ENCODE measurements around the gene CMTM7.
"Not testable (repeated sequence)": the region's sequence is repeated elsewhere in the genome, so short reads cannot be mapped to it uniquely, and the experiment has no call there.

CMTM7 gene

DNA sequence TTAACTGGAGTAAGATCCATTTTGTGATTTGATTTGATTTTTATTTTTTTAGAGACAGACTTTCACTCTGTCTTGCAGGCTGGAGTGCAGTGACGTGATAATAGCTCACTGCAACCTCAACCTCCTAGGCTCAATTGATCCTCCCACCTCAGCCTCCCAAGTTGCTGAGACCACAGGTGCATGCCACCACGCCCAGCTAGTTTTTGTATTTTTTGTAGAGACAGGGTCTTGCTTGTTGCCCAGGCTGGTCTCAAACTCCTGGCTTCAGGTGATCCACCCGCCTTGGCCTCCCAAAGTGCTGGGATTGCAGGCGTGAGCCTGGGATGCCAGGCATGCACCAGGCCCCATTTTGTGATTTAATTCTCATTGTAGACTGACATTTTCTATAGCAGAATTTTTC lies 47.8 kb downstream of the CMTM7 start:
- DNase-seq, result not testable (repeated sequence)

DNA sequence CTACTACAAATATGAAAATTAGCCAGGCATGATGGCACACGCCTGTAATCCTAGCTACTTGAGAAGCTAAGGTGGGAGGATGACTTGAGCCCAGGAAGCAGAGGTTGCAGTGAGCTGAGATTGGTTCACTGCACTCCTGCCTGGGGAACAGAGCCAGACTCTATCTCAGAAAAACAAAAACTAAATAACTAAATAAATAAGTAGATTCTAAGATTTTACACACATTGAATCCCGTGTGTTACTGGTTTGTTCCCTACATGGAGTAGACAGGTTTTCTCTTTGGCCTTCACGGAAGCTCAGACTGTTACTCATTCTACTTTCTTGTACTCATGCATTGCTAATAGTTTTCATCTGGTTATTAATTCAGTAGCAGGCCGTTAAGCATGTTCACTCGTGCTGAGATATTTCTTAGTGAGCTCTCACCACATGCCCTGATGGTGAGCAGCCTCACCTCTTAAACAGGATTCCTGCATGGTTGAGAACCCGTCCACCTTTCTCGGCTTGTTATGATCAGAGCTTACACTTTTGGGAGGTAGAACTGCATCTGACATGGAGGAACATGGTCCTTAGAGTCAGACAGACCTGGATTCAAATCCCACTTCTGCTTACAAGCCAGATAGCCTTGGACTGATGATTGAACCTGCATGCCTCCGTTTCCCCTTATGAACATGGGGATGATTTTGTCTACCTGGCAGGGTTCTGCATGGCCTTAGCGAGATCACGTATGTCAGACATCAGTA lies 49.1 kb downstream of the CMTM7 start:
- DNase-seq, result no peak

DNA sequence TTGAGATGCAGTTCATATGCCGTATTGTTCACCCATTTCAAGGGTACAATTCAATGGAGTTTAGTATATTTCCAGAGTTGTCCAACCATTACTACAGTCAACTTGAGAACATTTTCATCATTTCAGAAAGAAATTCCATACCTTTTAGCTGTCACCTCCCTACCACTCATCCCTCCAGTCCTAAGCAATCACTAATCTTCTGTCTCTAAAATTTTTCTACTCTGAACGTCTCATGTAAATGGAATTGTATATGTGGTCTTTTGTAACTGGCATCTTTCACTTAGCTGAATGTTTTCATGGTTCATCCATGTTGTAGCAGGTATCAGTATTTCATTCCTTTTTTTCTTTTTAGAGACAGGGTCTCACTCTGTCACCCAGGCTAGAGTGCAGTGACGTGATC lies 51.1 kb downstream of the CMTM7 start:
- DNase-seq, result no peak

DNA sequence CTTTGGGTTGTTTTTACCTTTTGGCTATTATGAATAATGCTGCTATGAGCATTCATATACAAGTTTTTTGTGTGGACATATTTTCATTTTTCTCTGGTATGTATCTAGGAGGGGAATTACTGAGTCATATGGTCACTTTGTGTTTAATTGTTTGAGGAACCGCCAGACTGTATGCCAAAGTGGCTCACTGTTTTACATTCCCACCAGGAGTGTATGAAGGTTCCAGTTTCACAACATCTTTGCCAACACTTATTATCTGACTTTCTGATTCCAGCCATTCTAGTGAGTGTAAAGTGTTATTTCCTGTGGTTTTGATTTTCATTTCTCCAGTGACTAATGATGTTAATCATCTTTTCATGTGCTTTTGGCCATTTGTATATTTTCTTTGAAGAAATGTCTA lies 51.8 kb downstream of the CMTM7 start:
- no peak for DNase-seq

DNA sequence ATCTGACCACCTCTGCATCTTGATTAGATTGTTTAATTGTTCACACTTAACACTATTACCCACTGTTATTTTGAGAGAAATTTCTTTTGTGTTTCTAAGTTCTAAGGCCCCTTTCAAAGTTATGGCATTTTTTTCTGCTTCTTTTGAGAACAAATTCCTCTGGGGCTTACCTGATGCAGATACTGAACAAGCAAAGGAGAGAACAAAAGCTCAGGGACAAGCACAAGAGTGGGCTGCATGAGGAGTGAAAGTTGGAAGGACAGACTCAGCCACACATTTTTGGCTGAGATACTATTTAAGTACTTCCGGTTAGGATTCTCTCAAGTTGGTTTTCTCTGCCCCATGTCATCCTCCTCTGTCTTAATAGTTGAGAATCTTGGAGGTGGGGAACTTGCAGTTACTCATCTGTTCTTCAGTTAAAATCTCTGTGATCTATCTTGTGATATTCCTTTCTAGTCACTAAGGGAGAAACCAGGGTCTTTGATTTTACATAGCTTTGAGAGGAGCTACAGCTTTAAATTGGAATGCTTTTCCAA lies 56.3 kb downstream of the CMTM7 start:
- DNase-seq, result no peak

DNA sequence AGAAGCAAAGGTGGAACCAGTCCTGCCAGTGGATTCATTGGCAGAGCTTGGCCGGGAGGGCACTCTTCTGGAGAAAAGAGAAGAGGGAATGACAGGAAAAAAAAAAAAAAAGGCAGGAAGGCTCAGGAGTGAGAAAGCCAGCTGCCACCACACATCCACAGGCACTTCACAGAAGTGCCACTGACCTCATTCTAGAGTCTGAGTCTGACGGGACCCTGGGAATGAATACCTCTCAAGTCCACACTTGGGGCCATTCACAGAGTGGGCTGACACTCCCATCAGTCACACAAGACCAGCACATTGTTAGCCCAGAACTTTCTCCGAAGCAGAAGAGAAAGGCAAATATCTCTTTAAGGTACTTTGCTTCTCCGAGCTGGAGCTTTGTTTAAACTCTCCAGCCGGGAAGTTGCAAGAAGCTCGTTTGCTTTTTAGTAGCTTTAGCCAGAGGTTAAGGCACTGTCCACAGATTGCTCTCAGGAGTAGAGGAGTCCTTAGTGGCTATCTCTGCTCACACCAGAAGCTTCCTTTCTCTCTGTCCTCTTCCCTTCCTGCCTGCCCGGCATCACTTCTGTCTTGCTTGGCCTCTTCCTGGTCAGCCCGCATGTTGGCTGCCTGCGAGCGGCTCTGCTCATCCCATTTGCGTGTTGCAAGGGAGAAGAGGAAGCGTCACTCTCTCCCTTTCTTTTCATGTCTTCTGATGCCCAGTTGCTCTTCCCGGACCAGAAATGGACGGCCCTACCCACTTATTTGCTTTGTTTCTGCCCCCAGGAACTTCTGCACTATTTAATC lies 57.2 kb downstream of the CMTM7 start:
- no peak for DNase-seq

DNA sequence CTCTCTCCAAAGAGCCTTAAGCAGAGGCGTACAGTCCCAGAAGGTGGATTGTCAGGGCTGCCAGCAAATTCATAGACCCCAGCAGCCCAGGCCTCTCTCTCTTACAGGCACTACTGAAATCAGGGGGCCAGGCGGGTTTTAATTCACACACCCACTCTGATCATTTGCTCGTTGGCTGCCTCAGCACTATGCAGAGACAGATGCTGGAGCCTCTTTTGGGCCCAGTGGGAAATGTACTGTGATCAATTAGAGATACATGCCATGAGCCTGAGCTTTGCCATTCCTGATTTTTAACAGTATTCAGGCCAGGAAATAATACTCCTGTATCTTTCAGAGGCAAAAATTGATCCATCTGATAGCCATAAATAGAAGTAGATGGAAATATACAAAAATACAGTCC lies 58.0 kb downstream of the CMTM7 start:
- DNase-seq, result no peak

DNA sequence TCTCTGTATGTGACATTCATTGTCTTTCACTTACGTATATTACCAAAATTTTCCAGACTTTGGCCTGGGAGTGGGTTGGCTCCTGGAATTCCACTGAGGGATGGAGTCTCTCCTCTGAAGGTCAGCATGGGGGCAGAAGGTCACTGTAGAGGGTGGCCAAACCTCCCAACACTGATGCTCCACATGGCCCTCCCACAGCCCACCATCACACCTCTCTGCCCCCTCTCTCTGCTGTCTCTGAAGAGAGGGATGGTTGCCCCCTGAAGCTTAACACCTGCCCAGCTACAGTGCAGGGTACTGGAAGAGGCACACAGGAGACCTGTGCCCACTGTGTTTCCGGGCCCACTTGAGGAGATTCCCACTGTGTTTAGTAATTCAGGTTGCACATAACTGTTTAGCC lies 58.8 kb downstream of the CMTM7 start:
- no peak for DNase-seq

DNA sequence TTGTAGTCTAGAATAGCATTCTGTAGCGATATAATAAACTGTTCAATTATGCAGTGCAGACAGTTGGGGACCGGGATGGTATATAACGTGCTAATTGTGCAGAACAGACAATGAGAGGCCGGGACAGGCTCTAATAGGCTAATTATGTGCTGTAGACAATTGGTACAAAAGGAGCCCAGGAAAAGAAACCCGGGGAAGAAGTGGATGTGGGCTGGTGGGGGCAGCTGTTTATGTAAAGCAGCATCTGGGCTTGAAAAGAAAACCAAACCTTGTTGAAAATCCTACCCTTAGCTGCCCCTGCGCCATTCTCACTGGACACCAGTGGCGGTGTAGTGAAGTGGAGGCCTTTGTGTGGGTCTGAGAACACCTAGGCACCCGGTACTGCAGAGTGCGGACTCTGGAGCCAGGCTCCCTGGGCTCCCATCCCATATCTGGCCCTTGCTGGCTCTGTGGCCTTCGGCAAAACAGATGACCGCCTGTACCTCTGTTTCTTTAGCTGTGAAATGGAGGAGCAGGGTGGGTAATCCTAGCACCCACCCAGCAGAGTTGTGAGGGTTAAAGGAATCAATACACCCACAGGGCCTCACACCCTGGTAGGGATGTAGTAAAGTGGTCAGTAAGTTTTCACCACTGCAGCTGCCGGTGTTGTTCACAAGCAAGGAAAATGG lies 59.5 kb downstream of the CMTM7 start:
- no peak for DNase-seq

DNA sequence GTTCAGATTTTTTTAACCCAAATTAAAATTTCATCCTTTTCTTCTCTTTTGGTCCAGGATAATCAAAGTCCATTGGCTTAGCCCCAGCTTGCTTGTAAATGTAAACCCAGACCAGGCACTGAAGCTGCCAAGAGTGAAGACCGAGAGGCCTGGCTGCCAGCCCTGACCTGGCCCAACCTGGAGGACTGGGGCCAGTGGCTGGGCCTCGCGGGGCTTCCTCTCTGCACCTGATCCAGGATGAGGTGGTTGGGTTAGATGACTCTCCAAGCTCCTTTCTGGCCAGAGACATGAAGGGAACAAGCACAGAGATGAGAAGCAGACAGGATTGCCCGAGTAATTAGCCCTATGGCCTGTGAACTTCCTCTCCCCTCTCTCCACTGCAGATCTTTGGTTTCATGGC lies 60.4 kb downstream of the CMTM7 start:
- DNase-seq, result no peak

DNA sequence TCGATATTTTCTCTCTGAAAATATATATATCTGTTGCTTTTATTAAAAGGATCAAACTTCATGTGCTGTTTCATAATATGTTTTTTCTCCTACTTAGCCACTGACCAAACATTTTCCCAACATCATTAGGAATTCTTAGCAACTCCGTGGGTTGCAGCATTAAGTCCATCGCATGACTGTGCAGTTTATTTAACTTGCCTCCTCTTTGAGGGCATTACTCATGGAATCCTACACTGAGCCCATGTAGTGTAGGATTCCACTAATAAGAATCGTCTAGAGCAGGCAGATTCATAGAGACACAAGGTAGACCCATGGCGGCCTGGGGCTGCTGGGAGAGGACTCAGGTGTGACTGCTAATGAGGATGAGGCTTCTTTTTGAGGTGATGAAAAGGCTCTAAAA lies 61.7 kb downstream of the CMTM7 start:
- DNase-seq, result no peak

DNA sequence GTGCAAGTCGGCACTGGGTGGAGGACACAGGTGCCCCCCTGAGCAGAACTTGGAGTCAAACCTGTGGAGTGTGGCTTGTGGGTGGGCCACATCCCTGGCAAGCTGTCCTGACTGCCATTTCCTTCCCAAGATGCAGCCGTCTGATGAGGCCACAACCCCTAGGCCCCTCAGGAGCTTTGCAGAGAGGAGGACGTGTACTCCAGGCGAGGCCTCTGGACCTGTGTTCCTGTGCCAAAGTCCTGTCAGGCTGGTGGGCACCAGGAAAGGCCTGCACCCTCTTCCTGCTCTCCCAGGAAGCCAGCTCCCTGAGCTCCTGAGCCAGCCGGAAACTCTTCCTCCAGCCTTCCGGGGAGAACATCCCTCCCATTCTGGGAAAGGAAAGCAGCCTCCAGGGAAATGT lies 62.5 kb downstream of the CMTM7 start:
- DNase-seq, result no peak

DNA sequence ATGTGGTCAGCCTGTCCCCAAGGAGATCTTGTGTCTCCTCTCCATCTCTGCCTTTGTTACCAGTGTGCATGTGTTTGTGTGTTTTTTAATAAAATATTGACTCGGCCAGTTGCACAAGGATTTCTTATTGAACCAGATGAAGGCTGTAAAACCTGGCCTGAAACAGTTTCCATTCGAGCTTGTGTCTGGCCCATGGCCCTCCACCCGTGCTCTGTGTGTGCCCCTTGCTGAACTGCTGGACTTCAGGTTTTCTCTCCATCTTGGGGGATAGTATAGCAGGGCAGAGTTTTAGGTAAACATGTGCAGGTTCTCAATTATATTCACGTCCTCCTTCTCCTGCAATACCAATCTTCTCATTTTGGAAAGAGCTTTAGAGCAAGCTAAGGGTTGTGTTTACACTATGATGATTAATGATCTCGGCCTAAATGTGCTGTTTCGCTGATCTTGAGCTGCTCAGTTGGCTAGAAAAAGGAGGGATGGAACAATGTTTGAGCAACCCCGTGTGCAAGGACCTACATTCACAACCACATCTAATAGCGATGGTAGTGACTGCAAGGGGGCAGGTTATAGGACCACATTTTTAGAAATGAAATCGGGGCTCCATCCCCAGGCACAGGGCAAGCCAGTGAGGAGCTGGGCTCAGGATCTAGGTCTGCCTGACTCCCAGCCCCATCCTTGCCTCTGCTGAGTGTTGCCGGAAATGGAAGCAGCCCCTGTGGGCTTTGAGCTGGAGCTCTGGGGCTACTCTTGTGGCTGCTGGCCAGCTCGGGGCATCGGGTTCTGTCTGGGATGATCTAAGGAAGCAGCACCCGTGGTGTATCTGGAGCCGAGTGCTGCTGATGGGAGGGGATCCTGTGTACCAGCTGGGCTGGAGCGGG lies 63.3 kb downstream of the CMTM7 start:
- DNase-seq, result no peak

DNA sequence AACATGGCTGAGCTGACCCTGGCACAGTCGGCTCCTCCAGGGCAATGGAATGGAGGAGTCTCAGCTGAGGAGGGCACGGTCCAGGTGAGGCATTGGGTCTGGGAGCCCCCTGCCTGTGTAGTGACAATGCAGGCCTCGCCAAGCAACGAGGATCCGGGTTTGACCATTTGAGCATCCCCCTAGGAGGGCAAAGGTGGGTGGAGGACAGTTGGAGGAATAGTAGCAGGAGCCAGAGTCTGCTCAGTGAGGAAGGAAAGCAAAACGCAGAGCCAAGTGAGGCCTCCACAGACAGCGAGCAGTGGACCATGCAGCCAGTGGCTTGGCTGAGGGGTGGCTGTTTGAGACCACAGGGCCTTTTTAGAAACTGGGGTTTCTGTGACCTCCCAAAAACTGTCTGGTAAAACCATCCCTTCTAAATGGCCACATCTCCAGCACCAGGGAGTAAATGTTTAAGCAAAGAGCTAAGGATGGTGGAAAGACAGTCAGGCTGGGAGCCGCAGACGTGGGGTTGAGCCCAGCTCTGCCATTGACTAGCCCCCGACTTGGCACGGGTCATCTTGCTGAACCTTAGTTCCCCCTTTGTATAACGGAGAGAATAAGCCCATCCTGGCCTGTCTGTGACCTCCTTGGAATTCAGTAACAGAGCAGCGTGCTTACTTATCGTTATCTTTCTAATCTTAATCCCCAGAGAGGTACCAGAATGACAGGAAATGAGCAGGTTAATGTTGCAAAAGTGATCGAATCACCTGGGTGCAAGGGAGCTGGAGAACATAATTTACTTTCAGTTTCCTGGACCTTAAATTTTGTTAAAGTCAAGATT lies 64.2 kb downstream of the CMTM7 start:
- DNase-seq, result no peak

DNA sequence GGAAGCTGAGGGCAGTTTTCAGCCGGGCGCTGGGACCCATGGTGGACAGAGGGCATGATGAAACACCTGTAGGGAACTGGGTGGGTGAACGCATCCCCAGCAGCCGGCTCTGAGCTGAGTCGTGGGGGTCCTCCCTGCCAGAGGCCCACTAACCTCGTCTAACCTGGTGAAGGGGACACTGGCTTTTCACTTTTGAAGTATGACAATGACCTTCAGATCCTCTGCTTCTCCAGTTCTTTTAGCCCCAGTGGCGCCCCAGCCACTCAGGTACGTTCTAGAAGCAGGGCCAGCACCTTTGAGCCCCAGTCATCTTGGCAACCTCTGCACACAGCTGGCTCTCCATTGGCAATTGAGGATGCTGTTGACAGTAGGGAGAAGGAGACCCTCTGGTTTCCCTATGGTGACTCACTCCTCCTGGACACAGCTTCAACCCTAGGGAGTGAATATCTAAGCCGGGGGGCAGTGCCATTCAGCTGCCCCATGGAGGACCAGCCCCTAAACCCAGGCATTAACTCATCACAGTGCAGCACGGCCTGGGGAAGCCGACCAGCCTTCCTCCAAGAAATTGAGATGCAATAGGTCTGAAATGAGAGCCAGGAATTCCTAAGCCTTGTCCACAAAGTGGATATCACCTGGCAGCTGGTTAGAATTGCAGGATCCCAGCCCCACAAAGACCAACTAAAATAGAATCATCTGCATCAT lies 64.9 kb downstream of the CMTM7 start:
- no peak for DNase-seq

DNA sequence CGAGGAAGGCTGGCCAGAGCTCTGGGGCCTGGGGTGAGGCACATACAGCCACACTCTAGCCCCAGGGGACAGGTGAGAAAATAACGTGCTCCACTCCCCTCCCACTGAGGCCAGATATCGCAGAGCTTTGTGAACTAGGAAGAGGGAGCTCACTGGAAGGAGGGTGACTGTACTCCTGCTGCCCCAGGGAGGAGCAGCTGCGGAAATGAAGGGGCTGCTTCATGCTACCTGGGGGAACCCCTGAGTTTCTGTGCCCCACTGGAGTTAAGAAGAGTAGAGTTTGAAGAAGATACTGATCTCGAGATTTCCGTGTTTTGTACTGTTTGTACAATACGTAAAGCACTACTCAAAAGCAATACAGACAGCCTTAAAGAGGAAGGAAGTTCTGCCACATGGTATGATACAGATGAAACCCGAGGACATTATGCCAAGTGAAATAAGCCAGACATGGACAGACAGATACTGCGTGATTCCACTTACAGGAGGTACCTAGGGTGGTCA lies 66.4 kb downstream of the CMTM7 start:
- no peak for DNase-seq

DNA sequence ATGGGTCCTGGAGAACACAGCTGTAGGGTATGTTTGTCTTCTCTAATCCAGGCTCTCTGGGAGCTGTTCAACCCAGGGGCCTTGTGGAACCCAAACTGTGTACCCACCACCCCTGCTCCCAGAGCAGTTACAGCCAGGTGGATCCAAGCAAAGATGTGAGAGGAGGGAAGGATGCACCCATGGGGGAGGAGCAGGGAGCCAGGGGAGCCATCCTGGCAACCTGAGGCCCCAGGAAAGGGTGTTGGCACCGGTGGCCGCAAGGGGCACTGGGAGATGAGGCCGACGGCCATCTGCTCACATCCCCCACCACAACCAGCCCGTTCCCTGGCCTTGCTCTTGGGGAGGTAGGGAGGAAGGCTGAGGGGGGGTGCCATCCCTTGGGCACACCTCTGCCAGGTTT lies 67.8 kb downstream of the CMTM7 start:
- no peak for DNase-seq

DNA sequence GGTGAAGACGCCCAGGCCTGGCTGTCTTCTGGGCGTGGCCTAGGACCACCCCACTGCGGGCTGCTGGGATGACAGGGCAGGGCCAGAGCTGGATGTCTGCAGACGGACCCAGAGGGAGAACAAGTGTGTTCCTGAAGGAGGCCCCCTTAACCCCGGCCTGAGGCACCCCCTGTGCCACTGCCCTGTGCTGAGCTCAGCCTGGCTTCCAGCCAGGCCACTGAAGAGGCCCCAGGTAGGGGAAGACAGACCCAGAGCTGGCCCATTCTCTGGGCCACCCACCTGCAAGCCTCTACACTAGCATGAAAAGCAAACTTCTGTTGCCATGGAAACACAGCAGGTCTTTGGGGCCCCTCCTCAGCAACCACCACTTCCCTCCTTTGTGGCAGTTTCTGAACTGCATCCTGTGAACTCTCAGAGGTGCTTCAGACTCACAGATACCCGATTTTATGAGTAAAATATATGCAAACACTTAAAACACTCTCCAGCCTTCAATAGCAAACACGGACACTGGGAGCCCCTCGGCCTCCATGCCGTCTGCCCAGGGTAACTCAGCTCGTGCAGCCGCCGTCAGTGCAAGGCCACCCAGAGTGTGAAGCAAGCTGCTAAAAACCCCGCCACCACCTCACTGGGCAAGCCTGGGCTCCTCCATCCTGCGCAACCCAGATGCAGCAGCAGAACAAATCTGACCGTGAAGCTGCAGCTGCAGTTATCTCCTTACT lies 68.5 kb downstream of the CMTM7 start:
- no peak for DNase-seq

DNA sequence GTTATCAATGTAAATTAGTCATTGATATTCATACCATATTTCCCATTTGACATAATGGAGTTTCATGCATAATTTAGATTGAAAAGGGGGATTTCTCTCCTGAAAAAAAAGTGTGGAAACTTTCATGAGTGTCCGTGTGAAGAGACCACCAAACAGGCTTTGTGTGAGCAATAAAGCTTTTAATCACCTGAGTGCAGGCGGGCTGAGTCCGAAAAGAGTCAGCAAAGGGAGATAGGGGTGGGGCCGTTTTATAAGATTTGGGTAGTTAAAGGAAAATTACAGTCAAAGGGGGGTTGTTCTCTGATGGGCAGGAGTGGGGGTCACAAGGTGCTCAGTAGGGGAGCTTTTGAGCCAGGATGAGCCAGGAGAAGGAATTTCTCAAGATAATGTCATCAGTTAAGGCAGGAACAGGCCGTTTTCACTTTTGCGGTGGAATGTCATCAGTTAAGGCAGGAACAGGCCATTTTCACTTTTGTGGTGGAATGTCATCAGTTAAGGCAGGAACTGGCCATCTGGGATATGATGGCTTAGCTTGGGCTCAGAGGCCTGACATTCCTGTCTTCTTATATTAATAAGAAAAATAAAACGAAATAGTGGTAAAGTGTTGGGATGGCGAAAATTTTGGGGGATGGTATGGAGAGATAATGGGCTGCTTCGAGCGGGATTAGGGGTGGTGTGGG lies 69.3 kb downstream of the CMTM7 start:
- not testable (repeated sequence) for DNase-seq

All from NCI-H1048 (cell line).